Activated T-helper 17 cell treated with anti-CD3 and anti-CD28 coated beads, Interleukin-2, amount 50 U/mL, for 72 hours (primary cell): ENCODE measurements around the gene POLA1. TPM values are rescaled to one million over a fixed set of nuclear protein-coding genes. Genes with fewer than 3 reads are reported as not detected.
"Not testable (repeated sequence)": the region's sequence is repeated elsewhere in the genome, so short reads cannot be mapped to it uniquely, and the experiment has no call there.

Experiments
- ATAC-seq: fragments of 150-1000 bp; cut with Tn5 transposase; replicated peaks from 2 replicates; pipeline ENCODE4 v1.10.0; 2021; ENCODE audit warnings: mild to moderate bottlenecking, moderate library complexity
- H3K27ac Mint-ChIP-seq: one replicate; pipeline ENCODE4 v1.8.0; 2022; ENCODE audit warnings: mixed read lengths
- H3K27me3 Mint-ChIP-seq: one replicate; pipeline ENCODE4 v1.8.0; 2022; ENCODE audit warnings: mixed read lengths
- H3K36me3 Mint-ChIP-seq: one replicate; pipeline ENCODE4 v1.8.0; 2022; ENCODE audit warnings: low read depth, mild to moderate bottlenecking, mixed read lengths
- H3K4me1 Mint-ChIP-seq: one replicate; pipeline ENCODE4 v1.8.0; 2022; ENCODE audit warnings: mixed read lengths
- H3K4me3 Mint-ChIP-seq: one replicate; pipeline ENCODE4 v1.8.0; 2022; ENCODE audit warnings: mild to moderate bottlenecking, mixed read lengths
- H3K9me3 Mint-ChIP-seq: one replicate; pipeline ENCODE4 v1.8.0; 2022; ENCODE audit warnings: mixed read lengths
- total RNA-seq, 2 donors: library from RNA; stranded (reverse); gene quantifications; one replicate each; pipeline ENCODE4 v1.2.3, GENCODE V29; 2022

The POLA1 gene
- total RNA-seq, 2 donors from 2014 or later, result 36.8 to 41.9 TPM

DNA sequence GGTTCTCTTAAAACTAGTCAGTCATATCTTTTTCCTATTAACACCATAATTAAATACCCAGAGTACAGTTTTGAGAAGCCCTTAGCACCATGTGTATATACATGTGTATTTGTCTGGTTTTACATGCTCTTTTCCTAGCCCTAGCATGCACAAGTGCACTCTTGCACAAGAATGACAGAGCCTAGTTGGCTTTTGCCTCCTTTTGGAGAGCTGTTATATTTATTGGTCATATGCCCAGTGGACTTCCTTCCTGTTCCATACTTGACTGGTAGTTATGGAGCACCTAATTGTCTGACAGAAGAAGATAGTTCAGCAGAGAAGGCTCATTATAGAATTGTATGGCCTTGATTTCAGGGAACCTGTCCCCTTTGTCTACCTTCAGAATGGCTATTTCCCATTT, 166.4 kb downstream of the POLA1 start:
- H3K9me3 Mint-ChIP-seq, result no peaks in the 10 kb centered on the region
- H3K27ac Mint-ChIP-seq, result no peak overlapping the region
- no peaks in the 10 kb centered on the region for H3K4me1 Mint-ChIP-seq
- H3K36me3 Mint-ChIP-seq, result peaks cover 17% of the 10 kb centered on the region
- ATAC-seq, result no peak
- H3K27me3 Mint-ChIP-seq, result no peaks in the 10 kb centered on the region
- no peak overlapping the region for H3K4me3 Mint-ChIP-seq

GRCh38 chrX:24862343-24862742, 168.6 kb downstream of the POLA1 start:
- Mint-ChIP-seq H3K27me3 (no peaks in the 10 kb centered on the region), H3K9me3 (no peaks in the 10 kb centered on the region), H3K27ac (no peak overlapping the region), H3K4me3 (no peak overlapping the region), H3K4me1 (no peaks in the 10 kb centered on the region), H3K36me3 (peaks cover 6% of the 10 kb centered on the region)
- ATAC-seq, result no peak

- not testable (repeated sequence) for H3K4me1 Mint-ChIP-seq, ATAC-seq, H3K27ac Mint-ChIP-seq, H3K27me3 Mint-ChIP-seq, H3K9me3 Mint-ChIP-seq, H3K4me3 Mint-ChIP-seq, H3K36me3 Mint-ChIP-seq
Observed at GRCh38 chrX:24863779-24864178, 170.1 kb downstream of the POLA1 start.

- Mint-ChIP-seq H3K4me1 (no peaks in the 10 kb centered on the region), H3K9me3 (no peaks in the 10 kb centered on the region), H3K4me3 (no peak overlapping the region), H3K27me3 (no peaks in the 10 kb centered on the region), H3K36me3 (no peaks in the 10 kb centered on the region), H3K27ac (no peak overlapping the region)
- no peak for ATAC-seq
Observed at GRCh38 chrX:24870143-24870542, 176.4 kb downstream of the POLA1 start.

GRCh38 chrX:24874604-24875247, 181.0 kb downstream of the POLA1 start:
- no peaks in the 10 kb centered on the region for H3K27me3 Mint-ChIP-seq
- H3K9me3 Mint-ChIP-seq, result no peaks in the 10 kb centered on the region
- H3K4me3 Mint-ChIP-seq, result no peak overlapping the region
- no peak overlapping the region for H3K27ac Mint-ChIP-seq
- no peaks in the 10 kb centered on the region for H3K4me1 Mint-ChIP-seq
- H3K36me3 Mint-ChIP-seq, result no peaks in the 10 kb centered on the region
- no peak for ATAC-seq

DNA sequence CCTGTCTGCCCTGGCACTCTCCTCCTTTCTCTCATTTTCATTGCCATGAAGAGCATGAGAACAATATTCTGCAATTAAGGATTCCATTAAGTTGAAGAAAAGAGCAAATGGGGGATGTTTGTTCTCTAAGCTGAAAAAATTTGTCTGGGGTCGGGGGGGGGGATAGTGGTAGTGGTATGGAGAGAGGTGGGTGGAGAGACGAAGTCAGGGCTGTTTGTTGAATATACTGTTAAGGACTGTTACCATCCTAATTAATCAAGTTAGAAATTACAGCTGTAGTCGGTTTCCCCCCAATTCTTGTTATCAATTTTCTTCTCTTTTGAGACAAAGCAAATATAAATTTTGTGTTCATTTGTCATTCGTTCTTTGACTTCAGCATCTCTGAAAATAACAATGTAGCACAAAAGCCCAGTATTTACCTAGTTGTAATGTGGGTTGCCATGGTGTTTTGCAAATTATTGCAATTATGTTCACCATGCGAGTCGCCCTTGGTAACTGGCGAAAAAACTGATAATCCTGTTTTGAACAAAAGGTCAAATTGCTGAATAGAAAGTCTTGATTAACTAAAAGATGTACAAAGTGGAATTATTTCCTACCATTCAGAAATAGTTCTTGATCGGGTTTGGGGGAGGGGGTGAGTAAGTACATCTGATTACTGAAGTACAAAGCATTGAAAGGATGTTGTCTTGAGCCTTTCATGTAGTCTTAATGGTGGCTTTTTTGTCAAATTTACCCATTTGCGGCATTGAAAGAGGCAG, 183.0 kb downstream of the POLA1 start:
- Mint-ChIP-seq H3K36me3 (peaks cover 3% of the 10 kb centered on the region), H3K27me3 (no peaks in the 10 kb centered on the region), H3K27ac (no peak overlapping the region), H3K4me1 (no peaks in the 10 kb centered on the region), H3K4me3 (no peak overlapping the region), H3K9me3 (no peaks in the 10 kb centered on the region)
- ATAC-seq, result no peak

DNA sequence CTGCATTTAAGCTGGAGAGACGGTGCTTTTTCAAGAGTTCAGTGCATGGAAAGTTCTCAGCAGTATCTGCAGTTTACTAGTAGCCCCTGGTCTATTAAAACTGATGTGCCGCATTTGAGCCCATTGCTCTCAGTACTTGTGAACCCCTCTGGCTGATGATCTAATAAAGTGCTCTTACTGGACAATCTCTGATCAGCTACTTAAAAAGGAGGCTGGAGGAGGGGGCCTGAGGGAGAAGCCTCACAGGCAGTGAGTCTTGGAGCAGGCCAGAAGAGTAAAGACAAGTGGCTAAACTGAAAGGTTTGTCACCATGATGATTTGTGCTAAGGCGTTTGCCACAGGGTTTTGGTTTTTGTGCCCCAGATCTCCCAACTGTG, 183.6 kb downstream of the POLA1 start:
- H3K36me3 Mint-ChIP-seq, result peaks cover 7% of the 10 kb centered on the region
- H3K27ac Mint-ChIP-seq, result no peak overlapping the region
- no peaks in the 10 kb centered on the region for H3K27me3 Mint-ChIP-seq
- H3K4me3 Mint-ChIP-seq, result no peak overlapping the region
- ATAC-seq, result no peak
- no peaks in the 10 kb centered on the region for H3K9me3 Mint-ChIP-seq
- H3K4me1 Mint-ChIP-seq, result no peaks in the 10 kb centered on the region

DNA sequence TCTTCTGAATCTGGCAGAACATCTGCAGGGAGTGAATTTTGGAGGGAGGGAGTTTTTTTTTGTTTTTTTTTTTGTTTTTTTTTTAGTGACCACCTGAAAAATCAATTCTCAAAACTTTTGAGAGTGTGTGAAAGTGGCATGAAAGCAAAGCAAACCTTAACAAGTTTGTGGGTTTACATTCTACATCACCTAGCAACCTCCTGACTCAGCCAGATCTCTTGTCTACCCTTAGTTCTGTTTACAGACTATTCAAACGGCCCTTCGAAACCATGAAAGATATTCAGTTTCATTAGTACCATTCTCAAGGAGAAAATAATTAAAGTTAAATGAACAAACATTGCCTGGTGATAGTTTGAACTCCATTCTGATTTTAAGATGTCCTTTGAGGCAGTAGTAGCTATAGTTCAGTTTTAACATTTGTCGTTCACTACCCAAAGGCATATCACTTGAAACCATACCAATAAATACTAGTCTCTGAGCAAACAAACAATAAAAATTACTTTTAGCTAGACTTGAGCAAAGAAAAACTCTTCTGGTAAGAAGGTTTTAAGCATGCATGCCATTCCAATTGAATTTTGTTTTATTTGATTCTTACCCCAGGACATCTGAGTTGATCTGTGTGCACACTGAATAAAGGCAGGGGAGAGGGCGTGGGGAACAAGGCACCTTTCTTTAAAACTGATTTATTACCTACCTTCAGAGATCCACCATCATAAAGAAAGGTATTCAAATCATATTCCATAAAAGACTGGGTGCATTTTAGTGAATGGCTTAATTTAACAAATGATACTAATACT, 184.3 kb downstream of the POLA1 start:
- H3K9me3 Mint-ChIP-seq, result no peaks in the 10 kb centered on the region
- no peak for ATAC-seq
- peaks cover 7% of the 10 kb centered on the region for H3K36me3 Mint-ChIP-seq
- H3K27me3 Mint-ChIP-seq, result no peaks in the 10 kb centered on the region
- H3K27ac Mint-ChIP-seq, result no peak overlapping the region
- no peak overlapping the region for H3K4me3 Mint-ChIP-seq
- no peaks in the 10 kb centered on the region for H3K4me1 Mint-ChIP-seq

GRCh38 chrX:24879679-24880078, 186.0 kb downstream of the POLA1 start:
- no peak overlapping the region for H3K27ac Mint-ChIP-seq
- no peak for ATAC-seq
- H3K4me3 Mint-ChIP-seq, result no peak overlapping the region
- H3K36me3 Mint-ChIP-seq, result peaks cover 7% of the 10 kb centered on the region
- no peaks in the 10 kb centered on the region for H3K27me3 Mint-ChIP-seq
- no peaks in the 10 kb centered on the region for H3K9me3 Mint-ChIP-seq
- no peaks in the 10 kb centered on the region for H3K4me1 Mint-ChIP-seq

DNA sequence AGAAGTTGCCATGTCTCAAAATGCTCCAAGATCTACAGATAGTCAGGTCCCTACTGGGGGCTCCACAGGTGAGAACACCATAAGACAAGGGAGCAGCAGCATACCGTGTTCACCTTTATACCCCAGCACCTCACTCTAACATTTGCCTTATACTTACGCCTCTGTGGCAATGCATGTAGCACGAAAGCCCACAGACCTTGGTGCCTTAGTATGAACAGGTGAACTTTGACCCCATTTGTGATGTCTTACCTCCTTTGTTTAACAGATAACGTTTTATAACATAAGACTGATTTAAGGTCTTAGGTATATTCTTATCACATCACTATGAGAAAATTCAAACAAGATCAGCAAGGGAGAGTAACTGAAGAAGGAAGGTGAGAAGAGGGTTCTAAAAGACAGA, 193.2 kb downstream of the POLA1 start:
- Mint-ChIP-seq H3K4me1 (no peaks in the 10 kb centered on the region), H3K27me3 (no peaks in the 10 kb centered on the region), H3K27ac (no peak overlapping the region), H3K36me3 (peaks cover 39% of the 10 kb centered on the region), H3K9me3 (no peaks in the 10 kb centered on the region), H3K4me3 (no peak overlapping the region)
- ATAC-seq, result no peak

- no peaks in the 10 kb centered on the region for H3K27me3 Mint-ChIP-seq
- ATAC-seq, result peak; percentile 63
- H3K36me3 Mint-ChIP-seq, result peaks cover 63% of the 10 kb centered on the region
- no peaks in the 10 kb centered on the region for H3K9me3 Mint-ChIP-seq
- no peak overlapping the region for H3K4me3 Mint-ChIP-seq
- H3K27ac Mint-ChIP-seq, result no peak overlapping the region
- no peaks in the 10 kb centered on the region for H3K4me1 Mint-ChIP-seq
Observed at GRCh38 chrX:24890677-24891076, 197.0 kb downstream of the POLA1 start.

DNA sequence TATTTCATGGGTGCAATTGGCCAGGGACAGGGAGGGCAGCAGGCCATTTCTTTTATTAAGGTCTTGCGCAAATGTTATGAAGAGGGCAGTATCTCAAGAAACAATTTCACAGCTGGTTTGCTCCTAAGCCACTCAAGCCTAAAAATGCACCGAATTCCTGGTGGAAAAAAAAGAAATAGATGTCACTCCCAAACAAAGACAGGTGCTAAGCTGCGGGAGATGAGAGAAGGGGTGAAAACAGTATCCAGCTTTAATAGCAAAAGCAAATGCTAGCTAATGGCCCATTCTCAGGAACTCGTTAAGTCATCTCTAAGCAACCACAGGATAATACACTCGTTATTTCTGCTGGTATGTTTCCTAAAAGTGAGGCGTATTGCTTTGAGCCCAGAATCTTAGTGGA, 205.7 kb downstream of the POLA1 start:
- no peak overlapping the region for H3K27ac Mint-ChIP-seq
- H3K4me3 Mint-ChIP-seq, result no peak overlapping the region
- no peak for ATAC-seq
- peaks cover 39% of the 10 kb centered on the region for H3K36me3 Mint-ChIP-seq
- no peaks in the 10 kb centered on the region for H3K4me1 Mint-ChIP-seq
- no peaks in the 10 kb centered on the region for H3K27me3 Mint-ChIP-seq
- H3K9me3 Mint-ChIP-seq, result no peaks in the 10 kb centered on the region

- Mint-ChIP-seq H3K4me1 (no peaks in the 10 kb centered on the region), H3K9me3 (no peaks in the 10 kb centered on the region), H3K36me3 (peaks cover 36% of the 10 kb centered on the region), H3K27ac (no peak overlapping the region), H3K27me3 (no peaks in the 10 kb centered on the region), H3K4me3 (no peak overlapping the region)
- no peak for ATAC-seq
Observed at GRCh38 chrX:24900234-24900633, 206.5 kb downstream of the POLA1 start.

GRCh38 chrX:24902806-24903205, 209.1 kb downstream of the POLA1 start:
- no peaks in the 10 kb centered on the region for H3K4me1 Mint-ChIP-seq
- no peak for ATAC-seq
- no peaks in the 10 kb centered on the region for H3K9me3 Mint-ChIP-seq
- H3K27ac Mint-ChIP-seq, result no peak overlapping the region
- H3K36me3 Mint-ChIP-seq, result peaks cover 24% of the 10 kb centered on the region
- H3K4me3 Mint-ChIP-seq, result no peak overlapping the region
- H3K27me3 Mint-ChIP-seq, result no peaks in the 10 kb centered on the region

GRCh38 chrX:24918715-24919114, 225.0 kb downstream of the POLA1 start:
- Mint-ChIP-seq H3K4me1 (peaks cover 6% of the 10 kb centered on the region), H3K27me3 (no peaks in the 10 kb centered on the region), H3K27ac (no peak overlapping the region), H3K9me3 (no peaks in the 10 kb centered on the region), H3K4me3 (no peak overlapping the region), H3K36me3 (peaks cover 5% of the 10 kb centered on the region)
- no peak for ATAC-seq
